Spleen (tissue), 11 donors: ENCODE data around the gene CD19. TPM values are rescaled to one million over a fixed set of nuclear protein-coding genes. Genes with fewer than 3 reads are reported as not detected.
"Not testable (repeated sequence)": the region's sequence is repeated elsewhere in the genome, so short reads cannot be mapped to it uniquely, and the experiment has no call there.

Experiments
- DNase-seq: peaks from one replicate; pipeline ENCODE4 v3.0.0-alpha.2; 2020
- H3K27ac ChIP-seq, 8 donors: fragments of 200-600 bp; sonication (generic) in 7 of 8; 1 replicate in 4 of 8; 2 replicates in 4 of 8; pipeline versions ENCODE4 v1.5.0 to v1.8.0; 2016 to 2021; ENCODE audit warnings: inconsistent platforms in 4 of 8, mild to moderate bottlenecking in 4 of 8, moderate library complexity in 1 of 8
- H3K27me3 ChIP-seq, 7 donors: fragments of 200-600 bp; sonication (generic) in 6 of 7; replicated peaks in 1 of 7; 1 replicate in 4 of 7; 2 replicates in 3 of 7; pipeline versions ENCODE4 v1.5.0 to v1.8.0; 2016 to 2021; ENCODE audit warnings: inconsistent platforms in 3 of 7, mild to moderate bottlenecking in 1 of 7
- H3K36me3 ChIP-seq, 6 donors: fragments of 200-600 bp; sonication (generic) in 5 of 6; 1 replicate in 4 of 6; 2 replicates in 2 of 6; pipeline versions ENCODE4 v1.5.0 to v1.8.0; 2016 to 2021; ENCODE audit warnings: inconsistent platforms in 2 of 6
- H3K4me1 ChIP-seq, 6 donors: fragments of 200-600 bp; sonication (generic) in 5 of 6; 1 replicate in 3 of 6; 2 replicates in 3 of 6; pipeline versions ENCODE4 v1.5.0 to v1.8.0; 2016 to 2021; ENCODE audit warnings: inconsistent platforms in 3 of 6
- H3K4me3 ChIP-seq, 8 donors: fragments of 200-600 bp; sonication (generic) in 7 of 8; 1 replicate in 4 of 8; 2 replicates in 4 of 8; pipeline versions ENCODE4 v1.5.0 to v1.8.0; 2016 to 2021; ENCODE audit warnings: inconsistent platforms in 4 of 8, mild to moderate bottlenecking in 4 of 8, moderate library complexity in 2 of 8
- H3K9me3 ChIP-seq, 8 donors: fragments of 200-600 bp; sonication (generic) in 7 of 8; 1 replicate in 4 of 8; 2 replicates in 4 of 8; pipeline versions ENCODE4 v1.5.0 to v1.8.0; 2016 to 2021; ENCODE audit warnings: inconsistent platforms in 4 of 8
- CTCF ChIP-seq, 11 experiments: fragments of 200-600 bp in 7 of 11; fragments of 450-650 bp in 4 of 11; sonication (generic) in 4 of 11; IDR thresholded peaks in 8 of 11; conservative IDR thresholded peaks in 3 of 11; 1 replicate in 7 of 11; 2 replicates in 4 of 11; pipeline versions ENCODE4 v1.4.0 to v1.8.0; 2016 to 2021; ENCODE audit warnings: antibody characterized with exemption in 11 of 11, inconsistent platforms in 4 of 11, mild to moderate bottlenecking in 1 of 11
- POLR2A ChIP-seq, 3 donors: fragments of 450-650 bp; IDR thresholded peaks; one replicate each; pipeline ENCODE4 v1.5.1; 2017; ENCODE audit warnings: antibody characterized with exemption in 3 of 3, mild to moderate bottlenecking in 1 of 3
- POLR2AphosphoS5 ChIP-seq, 3 donors: sonication (generic); formaldehyde crosslinking; IDR thresholded peaks; one replicate each; pipeline ENCODE4 v1.5.1; 2017; ENCODE audit warnings: antibody characterized with exemption in 3 of 3
- WGBS, 5 donors: extraction: QIAGEN DNeasy Blood & Tissue Kit in 3 of 5; methylation state at CpG; one replicate each; pipeline versions ENCODE4 v1.1.5 to v1.1.7; 2013 to 2018; 5-methylcytosine and 5-hydroxymethylcytosine counted together
- intact Hi-C: fragments of 100-400 bp; cut with DNase I; formaldehyde crosslinking; loops from one replicate; pipeline ENCODE4 v1.15.0; 2023; ENCODE audit warnings: low total_unique reads
- polyA plus RNA-seq, 3 donors: library from polyadenylated mRNA; stranded (reverse); fragments of 200-250 nt; gene quantifications; one replicate each; pipeline ENCODE4 v1.2.1, GENCODE V29; 2013
- total RNA-seq, 7 donors: library from RNA; depleted of rRNA in 3 of 7; stranded (reverse); fragments of >200 nt in 3 of 7; fragmentation: NEBNext Ultra II Directional in 4 of 7; extraction: Animal tissue kit (Norgen Biotek cat#: 25700) in 4 of 7; gene quantifications; one replicate each; pipeline versions ENCODE4 v1.1.0 to v1.2.1, GENCODE V29; 2016 to 2021
- donor health status: healthy with polysubstance abuse.
- donor health status: DM: no; HTN: no; CAD: no; lungs with moderate emphysema.
- donor health status: DM: no; HTN: no; CAD: no.
- donor health status: Bipolar disorder and iron deficiency.
- donor health status: healthy.
- donor health status: DM: no; HTN: no; CAD: no.
- donor health status: DM: yes; HTN: yes; CAD: no.

Gene CD19
- total and polyA plus RNA-seq, 10 donors: 77.0 to 312 (median 109) TPM

- no peaks in the 10 kb centered on the region for H3K9me3 ChIP-seq
- H3K4me1 ChIP-seq: peaks cover 13 to 57% (median 37%) of the 10 kb centered on the region in 6 donors
- no peak for TF ChIP-seq POLR2A (IDR thresholded peaks at IDR 0.05)
- TF ChIP-seq CTCF (IDR thresholded peaks at IDR 0.05 in 8 of 11, conservative IDR thresholded peaks at IDR 0.05 in 3 of 11): no peak
- TF ChIP-seq POLR2AphosphoS5 (IDR thresholded peaks at IDR 0.05): no peak
- H3K27ac ChIP-seq: peak overlapping the region; percentile 40 to 86 (median 77)
- no peaks in the 10 kb centered on the region for H3K27me3 ChIP-seq
- no peak for DNase-seq
- H3K4me3 ChIP-seq: peak overlapping the region; percentile 84 to 100 (median 94)
- 8 to 12% (median 11%) methylated on average over 27 to 30 of the region's 30 CpGs for WGBS, 5 donors
- peaks cover 0 to 41% (median 21%) of the 10 kb centered on the region in 6 donors for H3K36me3 ChIP-seq
- intact Hi-C loops: no loop called here
Measured at GRCh38 chr16:28975158-28975599, 43.4 kb downstream of the CD19 start.

GRCh38 chr16:28977703-28978662 lies 46.2 kb downstream of the CD19 start:
- no peak overlapping the region for H3K4me3 ChIP-seq
- DNase-seq: no peak
- H3K27ac ChIP-seq: no peak overlapping the region
- H3K9me3 ChIP-seq: peaks cover 0 to 8% (median 6%) of the 10 kb centered on the region in 8 donors
- peaks cover 13 to 57% (median 37%) of the 10 kb centered on the region in 6 donors for H3K4me1 ChIP-seq
- H3K27me3 ChIP-seq: no peaks in the 10 kb centered on the region
- TF ChIP-seq POLR2AphosphoS5 (IDR thresholded peaks at IDR 0.05): no peak
- peak in 8 of 11 experiments; percentile 17 to 54 (median 46) for TF ChIP-seq CTCF (IDR thresholded peaks at IDR 0.05 in 8 of 11, conservative IDR thresholded peaks at IDR 0.05 in 3 of 11)
- TF ChIP-seq POLR2A (IDR thresholded peaks at IDR 0.05): no peak
- H3K36me3 ChIP-seq: peaks cover 3 to 69% (median 48%) of the 10 kb centered on the region in 6 donors
- intact Hi-C loops: no loop called here
- 66 to 83% (median 75%) methylated on average over 11 of the region's 11 CpGs for WGBS, 5 donors

- H3K27ac ChIP-seq, DNase-seq, H3K27me3 ChIP-seq, intact Hi-C loops, H3K4me3 ChIP-seq, H3K9me3 ChIP-seq: not testable (repeated sequence)
- WGBS, 5 donors: 79 to 92% (median 90%) methylated on average over 7 of the region's 7 CpGs
- Histone ChIP-seq H3K4me1 (peaks cover 21 to 62% (median 41%) of the 10 kb centered on the region in 6 donors), H3K36me3 (peaks cover 3 to 93% (median 63%) of the 10 kb centered on the region in 6 donors)
Measured at GRCh38 chr16:28980330-28980729, 48.6 kb downstream of the CD19 start.

GRCh38 chr16:28980929-28981328 lies 49.2 kb downstream of the CD19 start:
- no peaks in the 10 kb centered on the region for H3K27me3 ChIP-seq
- no peak overlapping the region for H3K4me3 ChIP-seq
- H3K36me3 ChIP-seq: peaks cover 3 to 99% (median 63%) of the 10 kb centered on the region in 6 donors
- intact Hi-C loops: no loop called here
- DNase-seq: peak; percentile 75
- TF ChIP-seq POLR2AphosphoS5 (IDR thresholded peaks at IDR 0.05): no peak
- no peak for TF ChIP-seq CTCF (IDR thresholded peaks at IDR 0.05 in 8 of 11, conservative IDR thresholded peaks at IDR 0.05 in 3 of 11)
- TF ChIP-seq POLR2A (IDR thresholded peaks at IDR 0.05): no peak
- 88 to 98% (median 97%) methylated on average over 7 of the region's 7 CpGs for WGBS, 5 donors
- H3K27ac ChIP-seq: no peak overlapping the region
- H3K4me1 ChIP-seq: peaks cover 15 to 62% (median 39%) of the 10 kb centered on the region in 6 donors
- H3K9me3 ChIP-seq: peaks cover 0 to 8% (median 6%) of the 10 kb centered on the region in 8 donors
